HEK293T (cell line): ENCODE data around the gene APBB2.

ENCODE experiments used
- ARNT ChIP-seq: fragments of 450-650 bp; IDR thresholded peaks from 2 replicates; pipeline ENCODE4 v1.6.1; 2017; ENCODE audit warnings: mild to moderate bottlenecking
- BHLHE40 ChIP-seq: fragments of 450-650 bp; IDR thresholded peaks from 2 replicates; pipeline ENCODE4 v1.6.1; 2016; ENCODE audit warnings: mild to moderate bottlenecking, moderate library complexity, borderline replicate concordance
- FOXA1 ChIP-seq: fragments of 450-650 bp; IDR thresholded peaks from 2 replicates; pipeline ENCODE4 v1.6.1; 2016; ENCODE audit warnings: mild to moderate bottlenecking
- FOXK2 ChIP-seq: fragments of 450-650 bp; IDR thresholded peaks from 2 replicates; pipeline ENCODE4 v1.6.1; 2016; ENCODE audit warnings: mild to moderate bottlenecking
- FOXM1 ChIP-seq: fragments of 450-650 bp; IDR thresholded peaks from 2 replicates; pipeline ENCODE4 v1.6.1; 2017; ENCODE audit warnings: mild to moderate bottlenecking, borderline replicate concordance
- HDGF ChIP-seq: fragments of 450-650 bp; IDR thresholded peaks from 2 replicates; pipeline ENCODE4 v1.6.1; 2017; ENCODE audit warnings: antibody characterized with exemption, borderline replicate concordance
- L3MBTL2 ChIP-seq: fragments of 450-650 bp; conservative IDR thresholded peaks from 2 replicates; pipeline ENCODE4 v1.6.1; 2016; ENCODE audit warnings: mild to moderate bottlenecking
- LEF1 ChIP-seq: fragments of 450-650 bp; IDR thresholded peaks from 2 replicates; pipeline ENCODE4 v1.6.1; 2017; ENCODE audit warnings: mild to moderate bottlenecking, borderline replicate concordance
- NFRKB ChIP-seq: fragments of 450-650 bp; IDR thresholded peaks from 2 replicates; pipeline ENCODE4 v1.6.1; 2016; ENCODE audit warnings: mild to moderate bottlenecking, moderate library complexity
- PKNOX1 ChIP-seq: fragments of 450-650 bp; IDR thresholded peaks from 2 replicates; pipeline ENCODE4 v1.6.1; 2016
- SP1 ChIP-seq: fragments of 450-650 bp; IDR thresholded peaks from 2 replicates; pipeline ENCODE4 v1.6.1; 2017
- SUZ12 ChIP-seq: fragments of 450-650 bp; IDR thresholded peaks from 2 replicates; pipeline ENCODE4 v1.6.1; 2016; ENCODE audit warnings: mild to moderate bottlenecking
- TARDBP ChIP-seq: fragments of 450-650 bp; IDR thresholded peaks from 2 replicates; pipeline ENCODE4 v1.6.1; 2016
- ZNF384 ChIP-seq: fragments of 450-650 bp; IDR thresholded peaks from 2 replicates; pipeline ENCODE4 v1.6.1; 2016

- TF ChIP-seq FOXA1: no peak
- no peak for TF ChIP-seq HDGF
- no peak for TF ChIP-seq TARDBP
- no peak for TF ChIP-seq L3MBTL2
- no peak for TF ChIP-seq SUZ12
- no peak for TF ChIP-seq NFRKB
- TF ChIP-seq FOXM1: no peak
- no peak for TF ChIP-seq SP1
- TF ChIP-seq ARNT: no peak
- TF ChIP-seq LEF1: no peak
- no peak for TF ChIP-seq BHLHE40
- TF ChIP-seq FOXK2: no peak
- no peak for TF ChIP-seq ZNF384
- no peak for TF ChIP-seq PKNOX1
Observed at GRCh38 chr4:41219421-41219950, 5.1 kb upstream of the APBB2 start.
